PC-3 (cell line): ENCODE data around the gene DLEU7.

Source experiments
- CTCF ChIP-seq: fragments of 300-600 bp; sonication (generic); conservative IDR thresholded peaks from 2 replicates; pipeline ENCODE4 v1.5.1; 2017; ENCODE audit warnings: antibody characterized with exemption, low read depth, mild to moderate bottlenecking, low read length
- EZH2 ChIP-seq: fragments of 300-600 bp; sonication (generic); IDR thresholded peaks from one replicate; pipeline ENCODE4 v1.6.1; 2017; ENCODE audit warnings: antibody characterized with exemption, mild to moderate bottlenecking, low read length; ENCODE audit not compliant: unreplicated experiment

DNA sequence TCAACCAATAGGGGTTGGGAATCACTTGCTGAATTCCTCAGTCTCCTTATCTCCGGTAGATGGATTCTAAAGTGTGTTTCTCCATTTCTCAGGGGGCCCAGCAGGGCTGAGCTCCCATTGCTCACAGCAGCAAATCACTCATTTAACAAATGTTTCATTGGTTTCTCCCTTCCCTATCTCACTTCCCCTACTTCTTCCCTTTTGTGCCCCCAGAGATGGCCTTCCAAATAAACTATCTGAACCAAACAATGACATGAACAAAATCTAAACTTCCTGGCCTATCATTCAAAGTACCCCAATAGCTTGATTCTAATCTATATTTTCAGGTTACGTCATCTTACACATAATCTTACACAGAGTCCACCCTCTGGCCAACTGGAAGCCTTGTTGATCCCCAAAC is 60.4 kb downstream of the DLEU7 start:
- TF ChIP-seq EZH2 = no peak
- no peak for TF ChIP-seq CTCF
